NCI-H128 (cell line): ENCODE results near the gene ADCYAP1.
"Not testable (repeated sequence)": the region's sequence is repeated elsewhere in the genome, so short reads cannot be mapped to it uniquely, and the experiment has no call there.

Experiments
- DNase-seq: peaks from one replicate; lab custom pipeline; 2025; ENCODE audit not compliant: unreplicated experiment; lab: John Stamatoyannopoulos, UW

Gene ADCYAP1

GRCh38 chr18:904218-905090 is at the start of gene ADCYAP1:
ADCYAP1 (plus strand) TSS chr18:904871; CDS start chr18:905387, 516 bp downstream.
- DNase-seq = peak; percentile 37

- DNase-seq = no peak
These were observed 46.7 kb upstream of the ADCYAP1 start for GRCh38 chr18:857986-858385.

DNA sequence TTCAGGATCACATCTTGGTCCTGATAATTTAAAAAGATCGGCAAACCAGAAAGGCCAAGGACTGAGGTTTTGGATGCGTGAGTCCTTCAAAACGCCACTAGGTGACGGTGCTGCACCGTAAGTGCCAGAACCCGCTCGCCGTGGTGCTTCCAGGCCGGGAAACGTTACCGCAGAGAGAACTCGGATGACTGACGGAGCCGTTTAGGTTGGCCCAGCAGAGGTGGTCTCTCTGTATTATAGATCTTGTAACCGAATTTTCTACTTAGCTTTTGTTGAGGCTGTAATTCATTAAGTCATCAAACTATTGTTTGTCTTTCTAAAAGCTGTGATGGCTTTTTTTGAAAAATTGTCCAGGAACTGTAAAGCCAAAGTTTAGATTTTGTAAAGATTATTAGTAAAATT is 39.8 kb upstream of the ADCYAP1 start:
- DNase-seq = peak; percentile 40

DNA sequence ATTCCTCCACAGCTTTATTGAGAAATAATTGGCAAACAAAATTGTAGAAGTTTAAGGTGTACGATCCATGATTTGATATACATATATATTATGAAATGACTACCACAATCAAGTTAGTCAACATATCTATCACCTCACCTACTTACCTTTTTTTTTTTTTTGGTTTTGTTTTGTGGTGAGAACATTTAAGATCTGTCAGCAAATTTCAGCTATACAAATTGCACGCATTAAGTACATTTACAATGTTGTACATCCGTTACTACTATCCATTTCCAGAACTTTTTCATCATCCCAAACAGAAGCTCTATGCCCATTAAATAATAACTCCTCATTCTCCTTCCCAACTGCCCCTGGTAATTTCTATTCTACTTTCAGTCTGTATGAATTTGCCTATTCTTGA is 37.4 kb upstream of the ADCYAP1 start:
- no peak for DNase-seq

DNA sequence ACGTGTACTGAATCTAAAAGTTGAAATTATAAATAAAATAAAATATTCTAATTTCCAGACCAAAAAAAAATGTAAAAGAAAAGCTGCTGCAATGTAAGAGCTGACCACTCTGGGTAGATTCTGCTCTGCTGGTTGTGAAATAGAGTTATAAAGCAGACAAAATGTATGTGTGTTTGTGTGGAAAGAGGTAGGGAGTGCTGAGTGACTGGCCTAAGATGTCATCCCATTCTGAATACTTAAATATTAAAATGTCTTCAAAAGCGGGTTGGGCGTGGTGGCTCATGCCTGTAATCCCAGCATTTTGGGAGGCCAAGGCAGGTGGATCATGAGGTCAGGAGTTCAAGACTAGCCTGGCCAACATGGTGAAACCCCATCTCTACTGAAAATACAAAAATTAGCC is 31.2 kb upstream of the ADCYAP1 start:
- DNase-seq = not testable (repeated sequence)

DNA sequence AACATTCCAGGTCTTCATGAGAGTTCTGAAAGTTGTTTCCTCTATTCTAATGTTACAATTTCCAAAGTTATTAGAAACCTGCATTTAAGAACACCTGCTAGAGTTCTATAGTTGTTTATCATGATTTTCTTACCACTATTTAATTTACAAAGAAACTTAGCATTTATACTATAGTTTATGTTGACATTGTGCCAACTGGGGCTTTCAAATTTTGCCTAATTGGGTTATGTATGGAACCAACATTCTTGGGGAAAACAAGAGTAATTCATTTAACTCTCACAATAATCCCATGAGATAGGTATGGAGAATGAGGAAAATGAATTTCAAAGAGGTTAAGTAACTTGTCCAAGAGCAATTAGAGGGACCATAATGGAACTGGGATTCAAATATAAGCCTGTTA is 28.8 kb upstream of the ADCYAP1 start:
- no peak for DNase-seq

GRCh38 chr18:877238-877637 is 27.4 kb upstream of the ADCYAP1 start:
- no peak for DNase-seq

DNA sequence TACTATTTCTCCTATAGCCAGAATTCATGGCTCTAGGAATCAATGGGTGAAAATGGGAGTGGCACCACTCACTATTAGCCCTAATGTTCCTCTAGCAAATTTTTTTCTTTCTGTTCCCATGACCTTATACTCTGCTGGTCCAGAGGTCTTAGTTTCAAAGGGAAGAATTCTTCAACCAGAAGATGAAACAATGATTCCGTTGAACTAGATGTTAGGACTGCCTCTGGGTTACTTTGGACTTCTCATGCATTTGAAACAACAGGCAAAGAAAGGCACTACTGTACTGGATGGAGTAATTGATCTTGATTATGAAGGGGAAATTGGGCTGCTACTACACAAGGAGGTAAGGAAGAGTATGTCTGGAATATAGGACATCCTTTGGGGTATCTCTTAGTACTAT is 18.6 kb upstream of the ADCYAP1 start:
- no peak for DNase-seq

- no peak for DNase-seq
These were observed 17.0 kb upstream of the ADCYAP1 start for GRCh38 chr18:887716-888115.

DNA sequence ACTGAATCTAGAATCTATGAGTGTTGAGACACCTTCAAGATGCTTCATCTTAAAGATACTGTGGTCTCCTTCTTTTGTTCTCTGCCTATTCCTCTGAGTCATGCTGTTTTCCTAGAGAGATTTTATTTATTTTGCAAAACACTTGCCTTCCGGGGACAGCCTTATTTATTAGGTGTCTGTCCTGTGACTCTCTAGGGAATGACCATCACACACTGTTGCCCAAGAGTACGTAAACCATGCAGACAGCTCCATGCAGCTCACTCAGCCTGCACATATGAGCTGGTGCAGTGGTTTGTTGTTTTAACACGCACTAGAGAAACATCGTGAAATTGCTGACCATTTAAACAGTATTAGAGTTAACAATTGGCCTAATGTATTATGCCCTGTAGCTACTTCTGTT is 12.4 kb upstream of the ADCYAP1 start:
- no peak for DNase-seq

- DNase-seq = no peak
These were observed 8.4 kb upstream of the ADCYAP1 start for GRCh38 chr18:896315-896714.

GRCh38 chr18:901761-902160 is 2.9 kb upstream of the ADCYAP1 start:
- peak; percentile 12 for DNase-seq

DNA sequence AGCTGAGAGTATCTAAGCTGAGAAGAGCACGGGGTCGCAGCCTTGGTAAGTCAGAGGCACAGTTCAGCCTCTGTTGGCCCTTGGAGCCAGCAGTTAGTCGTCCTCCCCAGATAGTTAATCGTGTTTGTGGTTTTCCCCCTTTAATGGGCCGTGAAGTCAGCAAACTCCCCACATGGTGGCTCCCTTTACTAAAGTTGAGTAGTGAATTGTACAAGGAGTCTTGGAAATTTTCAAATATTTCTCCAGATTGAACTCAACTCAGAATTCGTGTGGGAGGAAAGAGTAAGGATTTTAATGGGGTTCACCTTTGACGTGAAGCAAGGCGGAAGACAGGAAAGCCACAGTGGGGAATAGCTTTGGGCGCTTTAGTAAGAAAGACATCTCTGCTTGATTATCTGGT is 2.4 kb upstream of the ADCYAP1 start:
- peak; percentile 3 for DNase-seq

GRCh38 chr18:903701-904100 is 970 bp upstream of the ADCYAP1 start:
- no peak for DNase-seq

DNA sequence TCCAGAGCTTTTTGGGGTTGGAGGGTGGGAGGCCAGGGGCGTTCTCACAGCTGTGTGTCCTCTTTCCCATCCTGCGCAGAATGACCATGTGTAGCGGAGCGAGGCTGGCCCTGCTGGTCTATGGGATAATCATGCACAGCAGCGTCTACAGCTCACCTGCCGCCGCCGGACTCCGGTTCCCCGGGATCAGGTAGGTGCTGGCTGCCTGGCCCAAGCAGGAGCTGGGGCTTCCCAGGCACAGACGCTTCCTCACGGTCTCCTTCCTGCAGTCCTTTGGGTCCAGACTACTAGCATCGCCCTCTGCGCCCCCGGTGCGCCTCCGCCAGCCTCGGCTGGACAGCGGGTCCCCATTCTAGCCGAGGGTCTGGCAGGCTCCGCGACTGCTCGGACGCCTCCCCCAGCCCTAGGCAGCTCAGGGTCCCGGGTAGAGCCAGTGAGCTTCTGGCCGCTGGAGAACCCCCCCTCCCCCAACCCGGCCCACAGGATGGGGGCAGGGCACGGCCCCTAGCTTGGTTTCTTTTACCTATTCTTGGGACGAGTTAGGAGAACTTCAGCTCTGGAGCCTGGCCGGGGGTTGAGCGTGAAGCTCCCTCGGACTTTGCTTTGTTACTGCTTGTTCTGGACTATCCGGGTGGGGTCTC is 756 bp downstream of the ADCYAP1 start:
- DNase-seq = no peak

GRCh38 chr18:905948-906415 is 1.3 kb downstream of the ADCYAP1 start:
- peak; percentile 3 for DNase-seq

GRCh38 chr18:906416-907114 is 1.9 kb downstream of the ADCYAP1 start:
- DNase-seq = peak; percentile 72

- peak; percentile 71 for DNase-seq
These were observed 2.6 kb downstream of the ADCYAP1 start for GRCh38 chr18:907115-907884.

- DNase-seq = peak; percentile 29
These were observed 3.5 kb downstream of the ADCYAP1 start for GRCh38 chr18:907885-908757.
